ENCODE results near the gene PXN. TPM values are rescaled to one million over a fixed set of nuclear protein-coding genes. Genes with fewer than 3 reads are reported as not detected.
A peak's percentile ranks its signal among the peaks of the same experiment; 100 is the strongest.
"Not testable (repeated sequence)": the region's sequence is repeated elsewhere in the genome, so short reads cannot be mapped to it uniquely, and the experiment has no call there.

The PXN gene
- total RNA-seq, 2 donors from 2014 or later = 34.7 to 76.7 TPM

DNA sequence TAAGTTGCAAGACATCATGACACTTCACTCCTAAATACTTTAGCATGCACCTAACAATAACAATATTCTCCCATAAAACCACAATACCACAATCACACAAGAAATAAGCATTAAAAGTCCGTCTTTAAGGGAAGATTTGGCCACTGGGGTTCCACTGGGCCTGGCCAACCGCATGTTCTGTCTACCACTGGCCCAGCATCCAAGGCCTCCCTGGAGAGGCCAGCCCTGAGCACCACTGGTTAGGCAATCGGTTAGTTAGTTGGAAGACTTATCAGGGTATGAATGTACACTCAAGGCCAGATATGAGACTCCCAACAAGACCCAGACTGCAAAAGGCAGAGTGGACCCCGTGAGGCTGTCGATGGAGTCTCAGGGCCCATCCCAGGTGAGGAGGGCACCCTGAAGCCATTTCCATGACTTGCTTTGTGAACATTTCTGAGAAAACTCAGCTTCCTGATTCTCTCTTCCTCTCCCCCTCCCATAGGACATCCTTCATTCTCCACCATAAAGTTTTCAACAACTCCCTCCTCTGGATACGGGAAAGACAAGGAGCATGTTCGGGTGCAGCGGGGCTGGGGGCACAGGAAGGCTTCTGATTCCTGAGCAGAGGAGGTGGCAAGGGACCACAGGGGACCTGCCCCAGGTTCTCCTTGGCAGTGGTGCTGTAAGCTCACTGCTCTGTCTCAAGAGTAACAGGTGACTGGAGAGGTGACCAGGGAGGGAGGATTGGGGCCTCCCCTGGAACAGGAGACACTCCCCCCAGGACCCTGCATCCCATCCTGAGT, 5.9 kb downstream of the PXN start:
- H3K27ac ChIP-seq = peak overlapping the region; percentile 47 to 90
- peaks cover 0 to 100% of the 10 kb centered on the region in 2 donors for H3K4me1 ChIP-seq
- H3K36me3 ChIP-seq = peaks cover 12% of the 10 kb centered on the region
- TF ChIP-seq, protein P1, sequence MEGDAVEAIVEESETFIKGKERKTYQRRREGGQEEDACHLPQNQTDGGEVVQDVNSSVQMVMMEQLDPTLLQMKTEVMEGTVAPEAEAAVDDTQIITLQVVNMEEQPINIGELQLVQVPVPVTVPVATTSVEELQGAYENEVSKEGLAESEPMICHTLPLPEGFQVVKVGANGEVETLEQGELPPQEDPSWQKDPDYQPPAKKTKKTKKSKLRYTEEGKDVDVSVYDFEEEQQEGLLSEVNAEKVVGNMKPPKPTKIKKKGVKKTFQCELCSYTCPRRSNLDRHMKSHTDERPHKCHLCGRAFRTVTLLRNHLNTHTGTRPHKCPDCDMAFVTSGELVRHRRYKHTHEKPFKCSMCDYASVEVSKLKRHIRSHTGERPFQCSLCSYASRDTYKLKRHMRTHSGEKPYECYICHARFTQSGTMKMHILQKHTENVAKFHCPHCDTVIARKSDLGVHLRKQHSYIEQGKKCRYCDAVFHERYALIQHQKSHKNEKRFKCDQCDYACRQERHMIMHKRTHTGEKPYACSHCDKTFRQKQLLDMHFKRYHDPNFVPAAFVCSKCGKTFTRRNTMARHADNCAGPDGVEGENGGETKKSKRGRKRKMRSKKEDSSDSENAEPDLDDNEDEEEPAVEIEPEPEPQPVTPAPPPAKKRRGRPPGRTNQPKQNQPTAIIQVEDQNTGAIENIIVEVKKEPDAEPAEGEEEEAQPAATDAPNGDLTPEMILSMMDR (IDR thresholded peaks at IDR 0.05) = no peak
- no peak overlapping the region for H3K4me3 ChIP-seq
- no peaks in the 10 kb centered on the region for H3K27me3 ChIP-seq
- H3K9me3 ChIP-seq = no peaks in the 10 kb centered on the region
- DNase-seq (ENCODE audit: low spot score) = no peak

DNA sequence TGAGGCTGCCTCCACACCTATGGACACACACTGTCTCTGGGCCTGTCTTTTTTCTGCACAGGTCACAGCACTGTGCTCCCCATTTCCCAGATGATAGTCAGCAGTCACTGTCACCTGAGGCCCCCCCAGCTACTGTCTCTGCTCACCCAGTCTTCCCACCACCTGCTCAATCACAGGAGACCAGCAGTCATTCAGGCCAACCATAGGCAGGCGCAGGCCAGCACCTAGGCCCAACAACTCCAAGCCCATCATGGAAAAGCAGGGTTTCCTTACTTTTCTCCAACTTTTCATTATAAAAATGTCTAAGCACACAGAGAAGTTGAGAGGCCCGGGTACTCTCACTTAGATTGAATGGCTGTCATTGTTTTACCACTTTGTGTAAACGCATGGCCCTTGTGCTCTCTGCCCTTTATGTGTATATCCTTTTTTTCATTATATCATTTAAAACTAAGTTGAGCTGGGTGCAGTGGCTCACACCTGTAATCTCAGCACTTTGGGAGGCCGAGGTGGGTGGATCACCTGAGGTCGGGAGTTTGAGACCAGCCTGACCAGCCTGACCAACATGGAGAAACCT, 7.1 kb downstream of the PXN start:
- TF ChIP-seq, protein P1 (IDR thresholded peaks at IDR 0.05) = no peak
- DNase-seq (ENCODE audit: low spot score) = no peak
- H3K9me3 ChIP-seq = no peaks in the 10 kb centered on the region

DNA sequence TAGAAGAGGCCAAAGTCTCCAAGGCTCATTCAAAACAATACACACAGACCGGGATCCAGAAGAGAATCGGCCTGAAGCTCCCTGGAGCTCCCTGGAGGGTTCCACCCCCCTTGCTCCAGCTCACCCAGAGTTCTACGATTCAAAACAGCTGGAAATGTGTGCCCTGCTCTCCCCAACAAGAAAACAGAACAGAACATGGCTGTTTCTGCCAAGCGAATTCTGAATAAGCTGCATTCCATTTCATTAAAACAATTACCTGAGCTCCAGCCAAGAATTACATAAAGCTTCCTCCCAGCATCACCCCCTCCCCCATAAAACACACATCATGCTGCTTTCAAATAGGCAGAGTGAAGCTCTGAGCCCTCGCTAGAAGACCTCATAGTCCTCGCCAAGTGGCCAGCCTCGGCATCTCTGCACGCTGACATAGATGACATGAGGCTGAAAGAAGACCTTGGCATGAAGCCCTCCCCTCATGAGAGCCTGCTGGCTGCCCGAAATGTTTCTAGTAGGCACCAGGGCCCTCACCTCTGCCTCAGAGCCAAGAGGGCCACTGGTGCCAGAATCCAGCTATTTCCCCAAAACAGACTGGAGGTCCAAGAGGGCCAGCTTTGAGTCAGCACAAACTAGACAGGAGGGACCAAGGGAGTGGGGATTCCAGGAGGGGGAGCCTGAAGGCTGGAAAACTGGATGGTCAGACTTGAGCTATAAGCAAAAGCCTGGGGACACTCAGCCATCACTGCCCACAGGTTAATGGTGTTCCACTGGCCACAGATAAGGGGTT, 8.3 kb downstream of the PXN start:
- DNase-seq (ENCODE audit: low spot score) = no peak
- Histone ChIP-seq H3K27ac (peak overlapping the region; percentile 82 to 90), H3K4me1 (peaks cover 0 to 98% of the 10 kb centered on the region in 2 donors), H3K4me3 (no peak overlapping the region), H3K36me3 (peaks cover 16% of the 10 kb centered on the region), H3K27me3 (no peaks in the 10 kb centered on the region), H3K9me3 (no peaks in the 10 kb centered on the region)
- TF ChIP-seq, protein P1 (IDR thresholded peaks at IDR 0.05) = no peak

More for the DNA sequence above, 7.1 kb downstream of the PXN start:
- Histone ChIP-seq H3K4me1 (peaks cover 0 to 100% of the 10 kb centered on the region in 2 donors), H3K27me3 (no peaks in the 10 kb centered on the region), H3K27ac (peak overlapping the region; percentile 82 to 90), H3K4me3 (no peak overlapping the region), H3K36me3 (peaks cover 16% of the 10 kb centered on the region)

DNA sequence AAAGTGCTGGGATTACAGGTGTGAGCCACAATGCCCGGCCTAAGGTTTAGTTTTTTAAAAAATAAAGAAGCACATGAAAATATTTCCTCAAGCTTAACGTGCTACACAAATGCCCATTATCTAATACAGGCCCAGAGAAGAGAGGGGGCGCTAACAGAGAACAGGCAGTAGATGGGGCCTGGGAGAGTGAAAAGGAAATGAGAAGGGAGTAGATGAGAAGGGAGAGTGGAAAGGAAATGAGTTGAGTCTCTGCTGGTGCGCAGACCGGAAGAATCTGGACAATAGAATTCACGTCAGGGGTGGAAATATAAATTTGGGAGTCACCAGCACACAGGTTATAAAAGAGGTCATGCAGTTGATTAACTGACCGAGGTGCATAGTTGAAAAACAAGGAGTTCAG, 10.7 kb downstream of the PXN start:
- DNase-seq (ENCODE audit: low spot score) = no peak
- TF ChIP-seq, protein P1 (IDR thresholded peaks at IDR 0.05) = peak in 1 of 2 donors; percentile 33
- Histone ChIP-seq H3K27me3 (no peaks in the 10 kb centered on the region), H3K4me1 (peaks cover 0 to 98% of the 10 kb centered on the region in 2 donors), H3K4me3 (no peak overlapping the region), H3K36me3 (peaks cover 16% of the 10 kb centered on the region), H3K27ac (peak overlapping the region; percentile 82 to 90), H3K9me3 (no peaks in the 10 kb centered on the region)

DNA sequence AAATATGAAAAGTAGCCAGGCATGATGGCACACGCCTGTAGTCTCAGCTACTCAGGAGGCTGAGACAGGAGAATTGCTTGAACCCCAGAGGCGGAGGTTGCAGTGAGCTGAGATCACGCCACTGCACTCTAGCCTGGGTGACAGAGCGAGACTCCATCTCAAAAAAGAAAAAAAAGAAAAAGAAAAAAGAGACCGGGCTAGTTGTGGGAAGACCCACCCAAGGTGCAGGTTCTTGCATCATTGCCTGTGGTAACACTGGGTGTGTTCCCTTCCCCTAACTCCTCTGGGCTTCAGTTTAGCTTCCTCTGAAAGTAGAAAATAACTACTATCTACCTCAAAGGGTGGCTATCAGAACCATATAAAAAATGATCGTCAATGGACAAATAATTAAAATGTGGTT, 12.2 kb downstream of the PXN start:
- DNase-seq (ENCODE audit: low spot score); H3K27me3 ChIP-seq; H3K9me3 ChIP-seq; H3K4me3 ChIP-seq: not testable (repeated sequence)
- Histone ChIP-seq H3K36me3 (peaks cover 16% of the 10 kb centered on the region), H3K27ac (peak overlapping the region; percentile 82 to 90), H3K4me1 (peaks cover 2 to 98% of the 10 kb centered on the region in 2 donors)

Data from right atrium auricular region (tissue), 2 donors.